Fibroblast of lung (primary cell): ENCODE data around the gene SLC12A6.

Experiments
- EZH2 ChIP-seq: IDR thresholded peaks from 2 replicates; pipeline ENCODE4 v1.5.1; 2012; ENCODE audit warnings: low read length, control low read depth, mild to moderate bottlenecking; ENCODE audit errors: missing control alignments
- TF ChIP-seq, protein P1 (sequence below), 2 donors: IDR thresholded peaks in 1 of 2; conservative IDR thresholded peaks in 1 of 2; 1 replicate in 1 of 2; 2 replicates in 1 of 2; pipeline ENCODE4 v1.5.1; 2011 to 2012; ENCODE audit warnings: low read length in 2 of 2, control low read depth in 1 of 2, inconsistent platforms in 1 of 2, low read depth in 1 of 2, mild to moderate bottlenecking in 1 of 2

DNA sequence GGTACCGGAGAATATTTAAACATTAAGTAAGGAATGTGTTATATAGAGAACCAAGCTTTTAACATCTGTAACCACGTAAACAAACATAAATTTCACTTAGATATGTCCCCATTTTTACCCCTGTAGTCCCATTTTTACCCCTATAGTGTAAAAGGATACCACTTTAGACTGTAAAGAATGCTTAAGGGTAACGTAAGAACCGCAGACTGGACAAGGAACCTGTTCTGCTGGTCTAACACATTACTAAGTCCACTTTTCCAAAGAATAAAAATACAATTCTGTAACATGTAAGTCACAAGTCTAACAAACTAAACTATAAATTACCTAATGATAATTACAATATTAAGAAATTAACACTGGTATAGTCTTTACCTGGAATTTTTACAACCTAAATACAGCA, 2.9 kb downstream of the SLC12A6 start:
- TF ChIP-seq, protein P1, sequence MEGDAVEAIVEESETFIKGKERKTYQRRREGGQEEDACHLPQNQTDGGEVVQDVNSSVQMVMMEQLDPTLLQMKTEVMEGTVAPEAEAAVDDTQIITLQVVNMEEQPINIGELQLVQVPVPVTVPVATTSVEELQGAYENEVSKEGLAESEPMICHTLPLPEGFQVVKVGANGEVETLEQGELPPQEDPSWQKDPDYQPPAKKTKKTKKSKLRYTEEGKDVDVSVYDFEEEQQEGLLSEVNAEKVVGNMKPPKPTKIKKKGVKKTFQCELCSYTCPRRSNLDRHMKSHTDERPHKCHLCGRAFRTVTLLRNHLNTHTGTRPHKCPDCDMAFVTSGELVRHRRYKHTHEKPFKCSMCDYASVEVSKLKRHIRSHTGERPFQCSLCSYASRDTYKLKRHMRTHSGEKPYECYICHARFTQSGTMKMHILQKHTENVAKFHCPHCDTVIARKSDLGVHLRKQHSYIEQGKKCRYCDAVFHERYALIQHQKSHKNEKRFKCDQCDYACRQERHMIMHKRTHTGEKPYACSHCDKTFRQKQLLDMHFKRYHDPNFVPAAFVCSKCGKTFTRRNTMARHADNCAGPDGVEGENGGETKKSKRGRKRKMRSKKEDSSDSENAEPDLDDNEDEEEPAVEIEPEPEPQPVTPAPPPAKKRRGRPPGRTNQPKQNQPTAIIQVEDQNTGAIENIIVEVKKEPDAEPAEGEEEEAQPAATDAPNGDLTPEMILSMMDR (conservative IDR thresholded peaks at IDR 0.05 in 1 of 2, IDR thresholded peaks at IDR 0.05 in 1 of 2; ENCODE audit: low read depth in 1 of 2, low read length in 2 of 2), result no peak
- no peak for TF ChIP-seq EZH2
